Erythroblast (primary cell): ENCODE measurements around the gene DCST2.

ENCODE experiments used
- GATA1 ChIP-seq: IDR thresholded peaks from 2 replicates; pipeline ENCODE4 v1.6.1; 2011; ENCODE audit warnings: low read depth, mild to moderate bottlenecking, control low read depth, low read length, moderate library complexity
- POLR2A ChIP-seq: IDR thresholded peaks from 2 replicates; pipeline ENCODE4 v1.6.1; 2011; ENCODE audit warnings: mild to moderate bottlenecking, low read length

DNA sequence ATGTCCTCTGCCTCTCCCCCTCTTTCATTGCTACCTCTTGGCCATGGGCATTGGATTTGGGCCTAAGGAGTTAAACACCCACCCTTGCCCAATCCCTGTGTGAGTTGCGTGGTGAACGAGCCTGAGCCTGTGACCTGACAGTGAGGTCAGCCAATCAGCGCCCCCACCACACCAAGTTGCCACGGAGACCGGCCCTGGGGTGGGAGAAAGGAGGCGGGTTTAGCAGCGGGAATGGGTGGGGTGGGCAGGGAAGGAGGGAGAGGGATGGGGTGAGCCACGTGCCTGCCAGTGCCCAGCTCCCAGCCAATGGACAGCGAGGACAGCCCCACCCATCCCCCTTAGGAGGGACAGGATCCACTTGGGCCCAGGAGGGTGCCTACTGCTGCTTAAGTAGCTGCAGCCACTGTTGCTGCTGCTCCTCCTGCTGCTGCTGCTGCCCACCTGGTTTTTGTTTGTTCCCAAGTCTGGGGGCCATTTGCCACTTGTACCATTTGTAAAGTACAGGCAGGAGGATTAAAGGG is 21.5 kb downstream of the DCST2 start:
- peak; percentile 73 for TF ChIP-seq POLR2A
- TF ChIP-seq GATA1: no peak
